Panc1 (cell line): ENCODE measurements around the gene HCN2. TPM values are rescaled to one million over a fixed set of nuclear protein-coding genes. Genes with fewer than 3 reads are reported as not detected.

Experiments used
- ATAC-seq: fragments of 200-7000 bp; cut with Tn5 transposase; 2 replicates; pipeline ENCODE4 v1.9.1; 2020; ENCODE audit warnings: mild to moderate bottlenecking, moderate library complexity
- BruUV-seq: library from RNA; stranded (reverse); fragments of 400-500 nt; replicated peaks from 2 replicates; lab custom pipeline; 2021; lab: Mats Ljungman, UMichigan
- CTCF ChIA-PET: fragments of 300-600 bp; sonication (Branson Sonifier 250); formaldehyde crosslinking; loops from one replicate; lab custom pipeline; 2022; ENCODE audit warnings: antibody characterized with exemption; lab: Charles Lee
- POLR2A ChIA-PET: fragments of 300-600 bp; sonication (Branson Sonifier 250); formaldehyde crosslinking; loops from one replicate; lab custom pipeline; 2022; ENCODE audit warnings: antibody characterized with exemption; lab: Charles Lee
- DNase-seq: peaks from one replicate; pipeline ENCODE4 v3.0.0-alpha.2; 2010; ENCODE audit warnings: low read depth, low spot score
- H3K27ac ChIP-seq: 2 replicates; pipeline ENCODE4 v1.5.1; 2011; ENCODE audit warnings: mild to moderate bottlenecking, low read length, inconsistent platforms
- H3K27me3 ChIP-seq: fragments of 200-500 bp; sonication (Bioruptor generic); 2 replicates; pipeline ENCODE4 v1.6.0; 2014; ENCODE audit warnings: low read length, inconsistent platforms; ENCODE audit not compliant: control insufficient read depth, insufficient read depth
- H3K36me3 ChIP-seq: fragments of 200-500 bp; sonication (Bioruptor generic); 2 replicates; pipeline ENCODE4 v1.5.1; 2014; ENCODE audit warnings: inconsistent platforms, mild to moderate bottlenecking, low read length, moderate library complexity; ENCODE audit not compliant: control insufficient read depth, insufficient read depth
- H3K4me1 ChIP-seq: 2 replicates; pipeline ENCODE4 v1.5.1; 2011; ENCODE audit warnings: inconsistent platforms, mild to moderate bottlenecking, low read length, moderate library complexity; ENCODE audit not compliant: control insufficient read depth, insufficient read depth
- H3K4me3 ChIP-seq, 2 experiments: 2 replicates each; pipeline ENCODE4 v1.5.1; 2011 to 2012; ENCODE audit warnings: low read depth in 2 of 2, low read length in 2 of 2, mild to moderate bottlenecking in 2 of 2, inconsistent platforms in 1 of 2, moderate library complexity in 1 of 2
- H3K9me3 ChIP-seq: fragments of 200-500 bp; sonication (Bioruptor generic); 2 replicates; pipeline ENCODE4 v1.5.1; 2014; ENCODE audit warnings: low read depth, mild to moderate bottlenecking, inconsistent platforms, low read length, moderate library complexity; ENCODE audit not compliant: control insufficient read depth, insufficient read depth
- POLR2AphosphoS5 ChIP-seq: IDR thresholded peaks from 2 replicates; pipeline ENCODE4 v1.6.1; 2012; ENCODE audit warnings: mild to moderate bottlenecking, low read depth, low read length, moderate library complexity
- SIN3A ChIP-seq: IDR thresholded peaks from 2 replicates; pipeline ENCODE4 v1.6.1; 2012; ENCODE audit warnings: low read depth, mild to moderate bottlenecking, low read length, moderate library complexity, borderline replicate concordance; ENCODE audit not compliant: insufficient read depth
- TCF7L2 ChIP-seq: IDR thresholded peaks from 2 replicates; pipeline ENCODE4 v1.6.1; 2011; ENCODE audit warnings: mild to moderate bottlenecking, low read depth, low read length, inconsistent platforms
- in situ Hi-C: cut with HindIII; loops from 2 replicates; pipeline ENCODE4 v1.10.0; 2016; ENCODE audit warnings: low sequenced_read_pairs, low pct_unique_long_range_greater_than_20kb
- intact Hi-C: fragments of 100-400 bp; cut with micrococcal nuclease; formaldehyde crosslinking; loops from one replicate; pipeline ENCODE4 v1.10.0; 2022; ENCODE audit not compliant: unreplicated experiment
- total RNA-seq: library from RNA; stranded (reverse); gene quantifications from one replicate; pipeline ENCODE4 v1.2.1, GENCODE V29; 2021; ENCODE audit not compliant: unreplicated experiment
- TF ChIP-seq, protein P1 (sequence below): fragments of 450-650 bp; IDR thresholded peaks from 2 replicates; pipeline ENCODE4 v1.5.1; 2017; ENCODE audit warnings: mild to moderate bottlenecking
- TF ChIP-seq, protein P2 (sequence below), 2 experiments: IDR thresholded peaks; 2 replicates each; pipeline ENCODE4 v1.6.1; 2011 to 2012; ENCODE audit warnings: low read depth in 2 of 2, control low read depth in 1 of 2, low read length in 1 of 2, mild to moderate bottlenecking in 1 of 2, moderate library complexity in 1 of 2; ENCODE audit not compliant: insufficient read depth in 1 of 2

HCN2 gene
- total RNA-seq, 1 experiment from 2014 or later = 15.1 TPM

DNA sequence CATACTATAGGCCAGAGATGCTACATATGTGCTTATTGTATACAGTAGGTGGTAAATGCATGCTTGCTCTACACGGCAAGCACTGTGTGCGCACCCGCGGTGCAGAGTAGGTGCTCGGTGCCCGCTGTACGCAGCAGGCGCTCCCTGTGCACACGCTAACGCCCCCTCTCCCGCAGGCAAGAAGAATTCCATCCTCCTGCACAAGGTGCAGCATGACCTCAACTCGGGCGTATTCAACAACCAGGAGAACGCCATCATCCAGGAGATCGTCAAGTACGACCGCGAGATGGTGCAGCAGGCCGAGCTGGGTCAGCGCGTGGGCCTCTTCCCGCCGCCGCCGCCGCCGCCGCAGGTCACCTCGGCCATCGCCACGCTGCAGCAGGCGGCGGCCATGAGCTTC is 25.9 kb downstream of the HCN2 start:
- in situ Hi-C loops (no loop called here), intact Hi-C loops (no loop called here)
- no peak for DNase-seq
- H3K27me3 ChIP-seq = no peaks in the 10 kb centered on the region
- ChIA-PET CTCF (no interaction called here), POLR2A (no interaction called here)
- H3K27ac ChIP-seq = no peak overlapping the region
- ATAC-seq = no peak
- H3K9me3 ChIP-seq = no peaks in the 10 kb centered on the region
- TF ChIP-seq POLR2AphosphoS5 (no peak), SIN3A (no peak), TCF7L2 (no peak)
- TF ChIP-seq, protein P1, sequence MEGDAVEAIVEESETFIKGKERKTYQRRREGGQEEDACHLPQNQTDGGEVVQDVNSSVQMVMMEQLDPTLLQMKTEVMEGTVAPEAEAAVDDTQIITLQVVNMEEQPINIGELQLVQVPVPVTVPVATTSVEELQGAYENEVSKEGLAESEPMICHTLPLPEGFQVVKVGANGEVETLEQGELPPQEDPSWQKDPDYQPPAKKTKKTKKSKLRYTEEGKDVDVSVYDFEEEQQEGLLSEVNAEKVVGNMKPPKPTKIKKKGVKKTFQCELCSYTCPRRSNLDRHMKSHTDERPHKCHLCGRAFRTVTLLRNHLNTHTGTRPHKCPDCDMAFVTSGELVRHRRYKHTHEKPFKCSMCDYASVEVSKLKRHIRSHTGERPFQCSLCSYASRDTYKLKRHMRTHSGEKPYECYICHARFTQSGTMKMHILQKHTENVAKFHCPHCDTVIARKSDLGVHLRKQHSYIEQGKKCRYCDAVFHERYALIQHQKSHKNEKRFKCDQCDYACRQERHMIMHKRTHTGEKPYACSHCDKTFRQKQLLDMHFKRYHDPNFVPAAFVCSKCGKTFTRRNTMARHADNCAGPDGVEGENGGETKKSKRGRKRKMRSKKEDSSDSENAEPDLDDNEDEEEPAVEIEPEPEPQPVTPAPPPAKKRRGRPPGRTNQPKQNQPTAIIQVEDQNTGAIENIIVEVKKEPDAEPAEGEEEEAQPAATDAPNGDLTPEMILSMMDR = no peak
- TF ChIP-seq, protein P2, sequence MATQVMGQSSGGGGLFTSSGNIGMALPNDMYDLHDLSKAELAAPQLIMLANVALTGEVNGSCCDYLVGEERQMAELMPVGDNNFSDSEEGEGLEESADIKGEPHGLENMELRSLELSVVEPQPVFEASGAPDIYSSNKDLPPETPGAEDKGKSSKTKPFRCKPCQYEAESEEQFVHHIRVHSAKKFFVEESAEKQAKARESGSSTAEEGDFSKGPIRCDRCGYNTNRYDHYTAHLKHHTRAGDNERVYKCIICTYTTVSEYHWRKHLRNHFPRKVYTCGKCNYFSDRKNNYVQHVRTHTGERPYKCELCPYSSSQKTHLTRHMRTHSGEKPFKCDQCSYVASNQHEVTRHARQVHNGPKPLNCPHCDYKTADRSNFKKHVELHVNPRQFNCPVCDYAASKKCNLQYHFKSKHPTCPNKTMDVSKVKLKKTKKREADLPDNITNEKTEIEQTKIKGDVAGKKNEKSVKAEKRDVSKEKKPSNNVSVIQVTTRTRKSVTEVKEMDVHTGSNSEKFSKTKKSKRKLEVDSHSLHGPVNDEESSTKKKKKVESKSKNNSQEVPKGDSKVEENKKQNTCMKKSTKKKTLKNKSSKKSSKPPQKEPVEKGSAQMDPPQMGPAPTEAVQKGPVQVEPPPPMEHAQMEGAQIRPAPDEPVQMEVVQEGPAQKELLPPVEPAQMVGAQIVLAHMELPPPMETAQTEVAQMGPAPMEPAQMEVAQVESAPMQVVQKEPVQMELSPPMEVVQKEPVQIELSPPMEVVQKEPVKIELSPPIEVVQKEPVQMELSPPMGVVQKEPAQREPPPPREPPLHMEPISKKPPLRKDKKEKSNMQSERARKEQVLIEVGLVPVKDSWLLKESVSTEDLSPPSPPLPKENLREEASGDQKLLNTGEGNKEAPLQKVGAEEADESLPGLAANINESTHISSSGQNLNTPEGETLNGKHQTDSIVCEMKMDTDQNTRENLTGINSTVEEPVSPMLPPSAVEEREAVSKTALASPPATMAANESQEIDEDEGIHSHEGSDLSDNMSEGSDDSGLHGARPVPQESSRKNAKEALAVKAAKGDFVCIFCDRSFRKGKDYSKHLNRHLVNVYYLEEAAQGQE (IDR thresholded peaks at IDR 0.05; ENCODE audit: insufficient read depth in 1 of 2, low read depth in 2 of 2, low read length in 1 of 2) = no peak
- no peak overlapping the region for H3K4me3 ChIP-seq
- BruUV-seq = no TSS peak
- no peaks in the 10 kb centered on the region for H3K36me3 ChIP-seq
- H3K4me1 ChIP-seq = peaks cover 9% of the 10 kb centered on the region

DNA sequence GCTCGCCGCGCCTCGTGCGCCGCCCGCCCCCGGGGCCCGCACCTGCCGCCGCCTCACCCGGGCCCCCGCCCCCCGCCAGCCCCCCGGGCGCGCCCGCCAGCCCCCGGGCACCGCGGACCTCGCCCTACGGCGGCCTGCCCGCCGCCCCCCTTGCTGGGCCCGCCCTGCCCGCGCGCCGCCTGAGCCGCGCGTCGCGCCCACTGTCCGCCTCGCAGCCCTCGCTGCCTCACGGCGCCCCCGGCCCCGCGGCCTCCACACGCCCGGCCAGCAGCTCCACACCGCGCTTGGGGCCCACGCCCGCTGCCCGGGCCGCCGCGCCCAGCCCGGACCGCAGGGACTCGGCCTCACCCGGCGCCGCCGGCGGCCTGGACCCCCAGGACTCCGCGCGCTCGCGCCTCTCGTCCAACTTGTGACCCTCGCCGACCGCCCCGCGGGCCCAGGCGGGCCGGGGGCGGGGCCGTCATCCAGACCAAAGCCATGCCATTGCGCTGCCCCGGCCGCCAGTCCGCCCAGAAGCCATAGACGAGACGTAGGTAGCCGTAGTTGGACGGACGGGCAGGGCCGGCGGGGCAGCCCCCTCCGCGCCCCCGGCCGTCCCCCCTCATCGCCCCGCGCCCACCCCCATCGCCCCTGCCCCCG is 26.5 kb downstream of the HCN2 start:
- Histone ChIP-seq H3K27ac (no peak overlapping the region), H3K4me1 (peaks cover 4% of the 10 kb centered on the region), H3K4me3 (no peak overlapping the region), H3K27me3 (no peaks in the 10 kb centered on the region), H3K9me3 (no peaks in the 10 kb centered on the region), H3K36me3 (no peaks in the 10 kb centered on the region)
- no peak for ATAC-seq
- CTCF ChIA-PET = no interaction called here
- intact Hi-C loops = no loop called here
- DNase-seq = no peak
- TF ChIP-seq TCF7L2 (no peak), SIN3A (no peak), POLR2AphosphoS5 (no peak)
- TF ChIP-seq, protein P1 = no peak
- TF ChIP-seq, protein P2 (IDR thresholded peaks at IDR 0.05; ENCODE audit: insufficient read depth in 1 of 2, low read depth in 2 of 2, low read length in 1 of 2) = no peak
- POLR2A ChIA-PET = no interaction called here
- BruUV-seq = no TSS peak
- in situ Hi-C loops = no loop called here
